ENCODE measurements around the gene PPP2R1B.
"Not testable (repeated sequence)": the region's sequence is repeated elsewhere in the genome, so short reads cannot be mapped to it uniquely, and the experiment has no call there.

The PPP2R1B gene

GRCh38 chr11:111724615-111725129 lies 41.5 kb downstream of the PPP2R1B start:
- DNase-seq = no peak

- no peak for DNase-seq
Measured at GRCh38 chr11:111723595-111723994, 42.6 kb downstream of the PPP2R1B start.

GRCh38 chr11:111722501-111722900 lies 43.7 kb downstream of the PPP2R1B start:
- no peak for DNase-seq

- DNase-seq = no peak
Measured at GRCh38 chr11:111720801-111721494, 45.2 kb downstream of the PPP2R1B start.

GRCh38 chr11:111719379-111719778 lies 46.8 kb downstream of the PPP2R1B start:
- no peak for DNase-seq

GRCh38 chr11:111718859-111719258 lies 47.3 kb downstream of the PPP2R1B start:
- no peak for DNase-seq

GRCh38 chr11:111718436-111718835 lies 47.8 kb downstream of the PPP2R1B start:
- no peak for DNase-seq

GRCh38 chr11:111717660-111718059 lies 48.5 kb downstream of the PPP2R1B start:
- DNase-seq = not testable (repeated sequence)

- DNase-seq = no peak
Measured at GRCh38 chr11:111715142-111715816, 50.9 kb downstream of the PPP2R1B start.

- no peak for DNase-seq
Measured at GRCh38 chr11:111714522-111714921, 51.7 kb downstream of the PPP2R1B start.

GRCh38 chr11:111707691-111708067 lies 58.5 kb downstream of the PPP2R1B start:
- DNase-seq = no peak

GRCh38 chr11:111707039-111707690 lies 59.0 kb downstream of the PPP2R1B start:
- no peak for DNase-seq

- no peak for DNase-seq
Measured at GRCh38 chr11:111703576-111703975, 62.6 kb downstream of the PPP2R1B start.

GRCh38 chr11:111702623-111703022 lies 63.6 kb downstream of the PPP2R1B start:
- no peak for DNase-seq

- peak; percentile 29 for DNase-seq
Measured at GRCh38 chr11:111700162-111700561, 66.0 kb downstream of the PPP2R1B start.

GRCh38 chr11:111699579-111700156 lies 66.5 kb downstream of the PPP2R1B start:
- DNase-seq = peak; percentile 29

- DNase-seq = peak; percentile 95
Measured at GRCh38 chr11:111698852-111699559, 67.2 kb downstream of the PPP2R1B start.

GRCh38 chr11:111697933-111698371 lies 68.2 kb downstream of the PPP2R1B start:
- DNase-seq = no peak

- no peak for DNase-seq
Measured at GRCh38 chr11:111696556-111696955, 69.6 kb downstream of the PPP2R1B start.

- DNase-seq = no peak
Measured at GRCh38 chr11:111694851-111695250, 71.3 kb downstream of the PPP2R1B start.

GRCh38 chr11:111693224-111693937 lies 72.8 kb downstream of the PPP2R1B start:
- no peak for DNase-seq

- DNase-seq = no peak
Measured at GRCh38 chr11:111691741-111692140, 74.4 kb downstream of the PPP2R1B start.
